Activated T-cell treated with anti-CD3 and anti-CD28 coated beads, Interleukin-2, amount 50 U/mL, for 48 hours (primary cell): ENCODE measurements around the gene RASSF3.

Experiments
- DNase-seq, 2 experiments: peaks; one replicate each; pipeline ENCODE4 v3.0.0-alpha.2; 2020

RASSF3 gene

DNA sequence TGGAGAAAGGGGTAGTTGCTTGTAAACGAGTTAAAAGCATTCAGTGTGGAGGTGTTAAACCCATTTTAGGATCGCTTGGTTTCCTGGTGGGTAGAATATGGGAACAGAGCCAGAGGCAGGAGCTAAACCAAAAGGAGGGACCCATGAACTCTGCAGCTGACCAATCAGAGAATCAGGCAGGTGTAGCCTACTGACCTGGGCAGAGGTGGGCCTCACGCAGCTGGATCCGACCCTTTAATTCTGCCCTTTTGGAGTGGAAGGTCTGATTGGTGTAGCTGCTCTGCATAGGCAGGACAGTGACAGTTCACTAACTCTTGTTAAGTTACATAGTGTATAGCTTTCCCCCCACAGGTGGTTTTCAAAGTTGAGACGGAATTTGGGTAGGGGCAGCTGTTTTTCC lies 85.3 kb downstream of the RASSF3 start:
- no peak for DNase-seq

DNA sequence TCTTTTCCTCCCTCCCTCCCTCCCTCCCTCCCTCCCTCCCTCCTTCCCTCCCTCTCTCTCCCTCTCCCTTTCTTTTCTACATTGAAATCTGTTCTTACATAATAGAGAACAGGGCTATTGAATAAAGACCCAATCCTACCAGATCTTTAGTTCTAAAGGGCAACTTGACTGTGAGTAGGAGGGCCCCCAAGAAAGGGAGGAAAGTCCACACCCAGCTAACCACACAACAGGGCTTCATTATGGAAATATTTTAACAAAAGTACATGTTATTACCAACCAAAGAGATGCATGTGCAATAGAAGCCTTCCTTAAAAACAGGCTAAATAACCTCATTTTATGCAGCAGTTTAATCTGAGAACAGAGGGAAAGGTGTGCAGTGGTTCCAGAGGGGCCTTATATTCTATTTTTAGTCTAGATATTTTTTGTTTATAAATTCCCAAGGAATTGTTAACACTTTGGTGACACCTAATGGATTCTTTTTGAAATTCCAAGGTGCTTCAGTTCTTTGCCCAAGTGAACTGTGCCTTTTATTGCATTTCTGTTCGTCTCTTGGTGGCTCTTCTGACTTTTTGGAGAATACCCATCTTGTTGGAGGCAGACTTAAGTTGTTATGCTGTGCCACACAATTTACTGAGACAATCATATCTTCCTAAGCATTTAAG lies 85.9 kb downstream of the RASSF3 start:
- DNase-seq, result no peak

DNA sequence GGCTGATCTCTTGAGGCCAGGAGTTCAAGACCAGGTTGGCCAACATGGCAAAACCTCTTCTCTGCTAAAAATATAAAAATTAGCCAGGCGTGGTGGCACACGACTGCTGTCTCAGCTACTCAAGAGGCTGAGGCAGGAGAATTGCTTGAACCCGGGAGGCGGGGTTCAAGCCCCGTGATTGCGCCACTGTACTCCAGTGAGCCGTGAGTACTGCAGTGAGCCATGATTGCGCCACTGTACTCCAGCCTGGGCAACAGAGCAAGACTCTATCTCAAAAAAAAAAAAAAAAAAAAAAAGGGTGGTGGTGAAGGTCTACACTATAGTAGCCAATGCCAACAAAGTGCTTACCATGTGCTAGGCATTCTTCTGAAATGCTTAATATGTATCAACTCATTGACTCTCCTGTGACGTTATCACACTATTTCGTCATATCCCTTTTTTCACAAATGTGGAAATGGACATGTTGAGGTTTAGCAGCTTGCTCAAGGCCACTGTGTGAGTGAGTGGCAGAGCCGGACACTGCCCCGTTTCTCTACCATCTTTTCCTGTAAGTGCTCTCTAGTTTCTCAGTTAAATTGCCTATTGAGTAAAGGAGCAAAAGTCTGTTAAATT lies 89.3 kb downstream of the RASSF3 start:
- no peak for DNase-seq

DNA sequence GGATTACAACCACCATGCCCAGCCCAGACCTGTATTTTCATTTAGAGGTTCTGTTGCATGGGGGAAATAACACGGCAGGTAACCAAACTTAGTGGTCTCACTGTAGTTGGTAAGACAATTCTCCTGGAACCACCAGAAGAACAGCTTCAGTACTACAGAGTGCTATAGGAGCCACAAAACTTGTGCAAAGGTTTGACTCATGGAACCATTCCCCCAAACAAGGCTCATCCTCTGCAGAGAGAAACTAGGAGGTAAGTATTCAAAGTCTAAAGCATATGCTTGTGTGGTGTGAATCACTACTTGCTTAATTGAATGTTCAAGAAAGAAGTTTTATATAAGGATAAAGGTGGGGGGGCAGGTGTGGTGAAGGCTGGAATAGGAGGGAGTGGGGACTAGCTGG lies 90.2 kb downstream of the RASSF3 start:
- DNase-seq, result no peak

DNA sequence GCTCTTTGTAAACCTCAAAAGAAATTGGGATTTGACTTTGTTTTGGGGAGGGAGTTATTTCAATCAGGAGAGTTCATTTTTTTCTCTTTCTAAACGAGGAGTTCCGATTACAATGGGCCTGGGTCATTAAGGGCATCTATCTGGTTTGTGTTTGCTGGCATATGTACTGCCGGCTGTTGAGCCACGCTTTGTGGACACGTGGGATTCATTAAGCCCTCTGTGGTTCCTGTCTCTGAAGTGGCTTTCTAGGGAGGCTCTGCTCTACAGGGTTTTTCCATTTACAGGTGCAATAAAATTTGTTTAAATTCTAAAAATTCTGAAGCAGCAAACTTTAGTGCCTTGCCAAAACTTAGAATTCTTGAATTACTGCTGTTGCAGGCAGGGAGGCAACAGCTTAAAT lies 91.0 kb downstream of the RASSF3 start:
- DNase-seq, result no peak

DNA sequence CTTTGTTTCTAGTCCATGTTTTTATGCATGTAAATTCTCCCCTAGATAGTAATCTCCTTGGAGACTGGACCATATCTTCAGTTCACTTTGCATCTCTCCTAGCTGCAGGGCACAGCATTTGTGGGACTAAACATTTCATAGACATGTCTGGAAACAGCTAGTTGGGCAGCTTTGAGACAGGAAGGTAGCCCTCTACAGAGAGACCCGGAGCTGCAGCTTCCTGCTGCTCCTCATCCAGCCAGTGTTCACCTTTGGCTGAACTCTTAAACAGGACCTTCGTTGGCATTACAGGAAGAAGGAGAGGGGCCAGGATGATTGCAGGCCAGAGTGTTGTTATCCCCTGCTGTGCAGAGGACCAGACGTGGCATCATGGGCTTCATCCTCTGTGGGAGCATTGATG lies 96.0 kb downstream of the RASSF3 start:
- no peak for DNase-seq

DNA sequence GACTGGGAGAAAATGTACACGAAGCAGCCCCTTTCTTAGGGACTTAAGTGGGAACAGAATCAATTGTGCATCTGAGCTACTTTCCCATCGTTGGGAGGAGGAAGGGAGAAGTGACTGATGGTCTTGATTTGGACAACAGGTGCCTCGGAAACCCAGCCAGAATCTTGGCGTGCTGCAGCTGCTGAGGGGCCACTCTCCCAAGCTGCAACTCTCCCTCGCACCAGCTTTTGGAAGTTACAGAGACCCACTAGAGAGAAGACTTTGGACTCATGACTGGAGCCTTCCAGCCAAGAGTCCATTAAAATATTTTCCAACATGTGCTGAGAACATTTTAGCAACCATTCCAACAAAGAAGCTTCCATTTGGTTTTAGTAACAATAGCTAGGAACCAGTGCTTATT lies 96.6 kb downstream of the RASSF3 start:
- no peak for DNase-seq

DNA sequence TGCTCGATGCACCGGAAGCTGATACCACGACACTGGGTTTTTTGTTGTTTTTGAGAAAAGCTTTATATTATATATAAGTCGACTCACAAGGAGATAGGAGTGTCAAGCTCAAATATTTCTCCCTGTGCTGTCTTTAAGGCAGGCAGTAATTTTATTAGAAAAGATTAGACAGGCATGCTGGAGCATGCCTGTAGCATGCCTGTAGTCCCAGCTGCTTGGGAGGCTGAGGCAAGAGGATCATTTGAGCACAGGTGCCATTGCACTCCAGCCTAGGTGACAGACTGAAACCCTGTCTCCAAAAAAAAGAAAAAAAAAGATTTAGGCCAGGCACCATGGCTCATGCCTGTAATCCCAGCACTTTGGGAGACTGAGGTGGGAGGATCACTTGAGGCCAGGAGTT lies 97.1 kb downstream of the RASSF3 start:
- DNase-seq, result no peak

DNA sequence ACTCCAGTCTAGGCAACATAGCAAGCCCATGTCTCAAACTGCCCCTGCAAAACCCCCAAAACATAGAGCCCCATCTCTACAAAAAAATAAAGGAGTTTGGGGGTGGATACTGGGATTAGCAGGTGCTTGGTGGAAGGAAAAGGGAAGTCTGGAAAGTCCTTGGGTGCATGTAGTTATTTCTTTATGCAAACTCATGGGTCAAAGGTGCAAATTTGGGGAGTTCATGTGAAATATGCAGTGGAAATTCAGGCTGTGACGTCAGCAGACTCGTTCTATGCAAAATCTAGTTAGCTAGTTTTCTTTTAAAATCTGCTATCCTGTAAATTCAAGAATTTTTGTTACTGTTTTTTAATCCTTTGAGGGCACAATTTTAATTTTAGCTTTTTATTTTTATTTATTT lies 97.6 kb downstream of the RASSF3 start:
- DNase-seq, result no peak

DNA sequence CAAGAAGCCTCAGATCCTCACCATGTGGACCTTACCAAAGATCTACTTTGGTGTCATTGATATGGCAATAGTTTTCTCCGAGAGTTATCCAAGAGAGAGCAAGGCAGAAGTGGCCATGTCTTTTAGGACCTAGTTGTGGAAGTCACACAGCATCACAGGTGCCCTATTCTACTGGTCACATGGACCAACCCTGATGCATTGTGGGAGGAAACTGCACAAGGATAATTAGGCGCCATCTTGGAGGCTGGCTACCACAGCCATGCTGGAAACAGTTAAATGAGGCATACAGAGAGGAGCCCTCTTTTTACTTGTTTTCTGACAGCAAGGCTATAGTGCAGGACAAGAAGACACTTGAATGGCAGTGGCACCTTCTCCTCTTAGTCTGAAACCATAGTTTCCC lies 99.1 kb downstream of the RASSF3 start:
- no peak for DNase-seq

DNA sequence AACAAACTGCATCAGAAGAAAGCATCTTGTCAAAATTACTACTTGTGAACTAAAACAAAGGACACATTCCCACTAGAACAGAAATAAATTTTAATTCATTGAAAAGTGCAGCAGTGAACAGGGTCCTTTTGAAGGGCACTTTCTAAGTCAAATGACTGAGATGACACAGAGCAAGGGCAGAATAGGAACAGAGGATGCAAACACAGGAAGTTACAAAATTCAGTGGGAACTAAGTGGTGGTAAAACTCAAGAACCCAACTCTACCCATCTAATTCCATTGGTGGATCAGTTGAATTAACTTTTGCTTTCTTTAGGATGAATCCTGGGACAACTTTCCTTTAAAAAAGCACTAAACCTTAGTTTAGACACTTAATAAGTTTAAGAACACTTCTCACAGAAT lies 103.1 kb downstream of the RASSF3 start:
- DNase-seq, result no peak

DNA sequence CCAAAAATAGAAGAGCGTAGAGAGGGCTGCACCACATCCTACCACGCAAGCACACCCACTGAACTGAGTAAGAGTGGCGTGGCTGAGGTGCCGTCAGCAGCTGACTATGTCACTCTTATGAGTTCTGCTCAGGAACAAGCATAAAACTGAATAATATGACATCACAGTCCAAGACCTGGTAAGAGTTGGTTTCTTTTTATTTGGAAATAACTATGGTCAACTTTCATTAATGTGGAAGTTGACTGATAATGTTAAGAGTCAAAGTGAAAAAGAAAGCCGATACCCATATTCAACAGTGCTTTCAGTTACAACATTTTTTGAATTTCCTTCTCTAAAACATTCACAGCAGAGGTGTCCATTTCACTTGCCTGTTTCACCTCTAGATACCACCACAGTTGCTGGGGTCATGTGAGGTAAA lies 104.3 kb downstream of the RASSF3 start:
- no peak for DNase-seq

DNA sequence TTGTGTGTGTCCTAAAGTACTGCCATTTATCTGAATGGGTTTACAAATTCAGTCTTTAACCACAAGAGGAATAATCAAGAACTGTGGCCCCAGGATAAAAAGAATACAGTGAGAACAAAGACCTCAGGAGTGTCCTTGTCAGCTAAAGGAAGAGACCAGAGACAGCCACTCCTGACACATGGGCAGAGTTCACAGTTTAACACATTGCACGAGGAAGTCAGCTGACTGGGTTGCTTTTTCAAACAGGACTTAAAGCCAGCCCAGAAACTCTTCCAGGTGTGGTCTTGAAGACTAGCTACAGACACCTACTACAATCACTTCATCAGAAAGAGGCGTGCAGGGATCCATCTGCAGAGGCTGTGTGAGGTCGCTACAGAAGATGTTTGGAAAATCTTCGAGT lies 106.1 kb downstream of the RASSF3 start:
- no peak for DNase-seq

DNA sequence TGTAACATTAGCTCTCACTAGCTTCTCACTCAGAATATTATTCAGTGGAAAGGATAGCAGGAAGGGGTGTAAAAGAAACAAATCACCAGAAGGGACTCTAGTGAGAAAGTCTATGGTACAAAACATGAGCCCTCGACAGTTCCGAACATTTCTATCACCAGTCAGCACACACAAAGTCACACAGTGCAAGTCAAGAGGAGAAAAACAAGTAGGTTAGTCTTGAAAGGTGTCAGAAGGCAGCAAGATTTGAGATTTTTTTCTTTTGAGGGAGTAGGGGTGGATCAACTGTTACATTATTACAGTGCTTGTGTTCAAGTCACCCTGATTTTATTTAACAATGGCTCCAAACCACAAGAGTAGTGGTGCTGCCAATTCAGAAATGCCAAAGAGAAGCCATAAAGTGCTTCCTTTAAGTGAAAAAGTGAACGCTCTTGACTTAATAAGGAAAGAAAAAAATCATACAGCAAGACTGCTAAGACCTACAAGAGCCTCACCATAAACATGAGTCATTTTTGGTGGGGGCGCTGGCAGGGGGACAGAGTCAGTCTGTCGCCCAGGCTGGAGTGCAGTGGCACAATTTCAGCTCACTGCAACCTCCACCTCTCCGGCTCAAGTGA lies 106.7 kb downstream of the RASSF3 start:
- DNase-seq, result no peak

DNA sequence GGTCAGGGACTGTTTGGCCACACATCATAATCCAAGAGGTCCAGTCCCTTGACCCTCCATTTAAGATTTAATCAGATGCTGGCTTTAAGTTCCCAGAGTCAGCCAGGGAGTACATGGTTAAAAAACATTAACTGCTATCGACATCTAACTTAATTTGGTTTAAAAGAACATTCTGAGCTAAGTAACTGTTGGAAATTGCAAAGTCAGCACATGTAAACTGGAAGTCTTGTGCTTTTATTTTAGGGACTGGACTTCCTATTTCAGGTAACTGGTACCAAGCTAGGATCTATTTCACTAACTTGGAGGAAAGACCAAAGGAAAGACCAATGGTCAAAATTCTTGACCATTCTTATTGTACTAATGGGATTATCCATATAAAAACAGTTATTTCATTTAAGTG lies 108.4 kb downstream of the RASSF3 start:
- no peak for DNase-seq

DNA sequence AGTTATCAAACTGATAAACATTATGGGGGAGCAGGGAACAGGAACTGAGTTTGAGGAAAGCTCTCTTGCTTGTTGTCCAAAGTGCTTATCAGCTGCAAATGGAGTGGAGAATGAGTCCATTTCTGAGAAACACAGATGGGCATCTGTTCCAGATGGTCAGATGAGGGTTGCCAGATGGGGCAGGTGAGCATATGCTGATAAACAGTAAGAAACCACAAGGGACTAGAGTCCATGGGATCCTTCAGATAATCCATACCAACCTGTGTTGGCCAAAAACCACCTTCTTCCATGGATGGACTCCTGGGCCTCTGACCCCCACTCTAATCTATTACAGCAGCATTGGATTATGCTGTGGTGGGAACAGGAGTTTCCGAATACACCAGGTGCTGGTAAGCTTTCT lies 110.6 kb downstream of the RASSF3 start:
- no peak for DNase-seq

DNA sequence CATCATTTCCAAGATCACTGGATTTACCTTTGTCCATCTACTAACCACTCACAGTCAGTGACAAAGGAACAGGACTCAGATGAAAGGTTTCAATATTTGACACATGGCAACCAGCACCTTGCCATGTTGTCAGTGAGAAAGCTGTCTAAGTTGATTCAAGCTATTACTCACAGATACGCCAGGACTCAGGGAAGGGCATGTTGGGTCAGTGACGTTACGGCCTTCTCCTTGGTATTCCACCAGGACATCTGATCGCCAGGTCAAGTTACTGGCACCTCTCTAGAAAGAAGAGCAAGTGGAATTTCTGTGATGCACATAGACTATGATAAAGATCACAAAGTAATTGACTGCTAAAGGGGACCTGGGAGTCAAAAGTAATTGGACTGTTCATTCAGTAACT lies 112.5 kb downstream of the RASSF3 start:
- DNase-seq, result no peak

DNA sequence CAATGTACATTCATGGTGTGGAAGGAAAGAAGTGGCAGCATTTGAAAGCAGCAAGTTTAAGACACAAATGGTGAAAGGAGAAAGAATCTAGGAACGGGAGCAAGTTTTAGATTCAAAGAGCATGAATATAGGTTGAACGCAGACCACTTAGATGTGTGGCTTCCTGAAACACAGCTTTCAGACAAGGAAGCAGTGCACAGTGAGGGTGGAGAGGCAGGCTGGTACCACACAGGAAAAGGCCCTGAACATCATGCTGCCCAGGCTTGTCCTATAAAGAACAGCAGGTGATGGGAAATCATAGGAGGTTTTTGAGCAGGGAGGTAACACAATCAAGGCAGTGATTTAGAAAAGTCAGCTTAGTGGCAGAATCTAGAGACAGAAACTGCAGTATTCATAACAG lies 113.3 kb downstream of the RASSF3 start:
- no peak for DNase-seq

DNA sequence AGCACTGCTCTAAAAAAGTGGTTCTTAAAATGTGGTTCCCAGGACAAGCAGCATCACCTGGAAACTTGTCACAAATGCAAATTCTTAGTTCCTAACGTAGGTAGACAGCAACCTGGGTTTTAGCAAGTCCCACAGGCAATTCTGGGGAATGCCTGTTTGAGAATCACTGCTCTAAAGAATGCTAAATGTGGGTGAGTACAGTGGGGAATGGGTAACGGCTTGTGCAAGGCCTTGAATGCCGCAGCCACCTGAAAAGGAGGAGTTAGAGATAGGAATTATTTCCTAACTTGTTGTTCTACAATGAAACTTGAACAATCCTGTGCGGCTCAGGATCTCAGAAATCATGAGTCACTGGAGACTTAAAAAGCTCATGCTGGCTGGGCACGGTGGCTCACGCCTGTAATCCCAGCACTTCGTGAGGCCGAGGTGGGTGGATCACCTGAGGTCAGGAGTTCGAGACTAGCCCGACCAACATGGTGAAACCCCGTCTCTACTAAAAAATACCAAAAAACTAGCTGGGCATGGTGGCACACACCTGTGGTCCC lies 114.0 kb downstream of the RASSF3 start:
- no peak for DNase-seq

DNA sequence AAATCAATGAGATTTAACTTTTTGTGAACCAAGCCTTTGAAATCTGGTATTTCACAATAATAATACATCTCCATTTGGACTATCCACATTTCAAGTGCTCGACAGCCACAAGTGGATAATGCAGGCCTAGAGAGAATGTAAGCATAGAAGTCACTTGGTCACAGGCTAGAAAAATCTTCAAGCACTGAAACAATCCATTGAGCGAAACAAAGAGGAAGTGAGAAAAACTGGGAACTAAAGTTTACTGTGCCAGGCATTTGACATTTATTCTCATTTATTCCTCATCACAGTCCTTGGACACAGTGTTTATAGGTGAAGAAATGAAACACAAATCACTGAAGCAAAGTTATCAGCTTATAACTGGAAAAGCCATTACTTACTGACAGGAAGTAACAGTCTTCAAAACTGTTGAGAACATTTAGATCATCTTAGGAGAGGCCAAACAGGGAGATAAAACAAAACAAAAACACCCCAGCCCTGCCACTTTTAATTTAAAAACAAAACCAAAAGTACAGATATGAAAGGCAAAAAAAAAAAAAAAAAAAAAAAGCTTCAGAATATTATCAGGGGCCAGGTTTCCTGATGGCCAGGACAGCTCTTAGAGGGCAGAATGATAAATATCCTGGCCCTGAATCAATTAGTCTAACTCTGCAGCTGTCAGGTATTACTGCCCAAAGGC lies 119.8 kb downstream of the RASSF3 start:
- DNase-seq, result no peak

DNA sequence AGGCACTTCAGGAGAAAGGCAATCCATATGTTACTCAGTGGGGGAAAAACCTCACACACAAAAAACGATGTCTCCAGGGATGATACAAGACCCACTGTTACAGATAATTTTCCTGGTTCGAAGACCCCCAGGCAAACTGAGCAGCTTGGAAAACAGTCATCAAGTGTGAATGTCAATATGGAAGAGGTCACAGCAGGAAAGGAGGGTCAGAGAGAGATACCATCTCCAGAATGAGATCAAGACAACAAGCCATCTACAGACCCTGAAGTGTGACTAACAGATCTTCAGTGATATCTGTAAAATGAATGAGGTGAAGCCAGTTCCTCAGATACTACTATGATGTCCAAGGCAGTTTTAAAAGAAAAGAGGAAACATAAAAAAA lies 120.3 kb downstream of the RASSF3 start:
- no peak for DNase-seq

DNA sequence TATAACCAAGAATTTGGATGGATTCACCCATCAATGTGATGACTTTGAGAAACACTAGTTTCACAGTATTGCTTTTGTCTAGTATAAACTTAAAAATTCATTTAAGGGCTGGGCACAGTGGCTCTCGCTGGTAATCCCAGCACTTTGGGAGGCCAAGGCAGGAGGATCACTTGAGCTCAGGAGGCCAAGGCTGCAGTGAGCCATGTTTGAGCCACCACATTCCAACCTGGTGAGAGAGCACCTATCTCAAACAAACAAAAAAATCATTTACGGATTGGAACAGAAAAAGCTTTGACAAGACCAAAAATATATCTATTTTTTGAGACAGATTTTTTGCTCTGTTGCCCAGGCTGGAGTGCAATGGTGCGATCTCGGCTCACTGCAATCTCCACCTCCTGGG lies 121.4 kb downstream of the RASSF3 start:
- no peak for DNase-seq

DNA sequence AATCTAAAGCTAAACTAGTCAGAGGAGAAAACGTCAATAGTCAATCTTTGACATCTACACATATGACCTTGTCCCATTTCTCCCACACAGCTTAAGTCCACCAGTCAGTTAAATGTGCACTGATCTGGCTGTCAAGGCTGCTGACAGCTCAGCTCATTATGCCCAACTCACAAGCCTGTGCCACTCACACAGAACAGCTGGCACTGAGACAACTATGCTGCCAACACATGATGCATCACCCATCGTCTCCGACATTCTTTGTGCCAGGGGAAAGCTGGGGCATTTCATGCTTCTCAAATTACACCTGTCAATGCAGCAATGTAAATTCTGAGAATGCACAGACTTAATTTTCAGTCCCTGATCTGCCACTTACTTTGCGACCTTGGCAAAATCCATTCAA lies 123.6 kb downstream of the RASSF3 start:
- no peak for DNase-seq

DNA sequence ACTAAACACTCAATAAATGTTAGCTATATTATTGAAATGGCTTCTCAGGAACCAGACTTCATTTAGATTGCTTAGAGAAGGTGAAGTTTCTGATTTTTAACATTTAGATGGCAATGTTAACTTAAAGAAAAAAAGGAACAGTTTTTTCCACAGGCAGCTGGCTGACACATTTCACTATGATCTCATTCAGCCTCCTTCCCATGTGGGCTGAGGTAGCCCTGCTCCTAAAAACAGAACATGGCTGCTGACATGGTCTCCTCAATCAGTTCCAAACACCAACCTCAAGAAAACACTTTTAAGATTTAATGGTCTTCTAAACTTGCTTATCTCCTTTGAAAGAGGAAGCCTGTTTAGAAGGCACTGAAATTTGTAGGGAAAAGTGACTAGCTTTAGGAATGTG lies 125.1 kb downstream of the RASSF3 start:
- no peak for DNase-seq
